ENCODE measurements around the gene ADAMTS3. TPM values are rescaled to one million over a fixed set of nuclear protein-coding genes. Genes with fewer than 3 reads are reported as not detected.

Gene ADAMTS3
- 1 to 10 TPM in 1 of 4 donors, under 1 TPM in 1, not detected in 2; 0.54 to 1.7 TPM for total RNA-seq

DNA sequence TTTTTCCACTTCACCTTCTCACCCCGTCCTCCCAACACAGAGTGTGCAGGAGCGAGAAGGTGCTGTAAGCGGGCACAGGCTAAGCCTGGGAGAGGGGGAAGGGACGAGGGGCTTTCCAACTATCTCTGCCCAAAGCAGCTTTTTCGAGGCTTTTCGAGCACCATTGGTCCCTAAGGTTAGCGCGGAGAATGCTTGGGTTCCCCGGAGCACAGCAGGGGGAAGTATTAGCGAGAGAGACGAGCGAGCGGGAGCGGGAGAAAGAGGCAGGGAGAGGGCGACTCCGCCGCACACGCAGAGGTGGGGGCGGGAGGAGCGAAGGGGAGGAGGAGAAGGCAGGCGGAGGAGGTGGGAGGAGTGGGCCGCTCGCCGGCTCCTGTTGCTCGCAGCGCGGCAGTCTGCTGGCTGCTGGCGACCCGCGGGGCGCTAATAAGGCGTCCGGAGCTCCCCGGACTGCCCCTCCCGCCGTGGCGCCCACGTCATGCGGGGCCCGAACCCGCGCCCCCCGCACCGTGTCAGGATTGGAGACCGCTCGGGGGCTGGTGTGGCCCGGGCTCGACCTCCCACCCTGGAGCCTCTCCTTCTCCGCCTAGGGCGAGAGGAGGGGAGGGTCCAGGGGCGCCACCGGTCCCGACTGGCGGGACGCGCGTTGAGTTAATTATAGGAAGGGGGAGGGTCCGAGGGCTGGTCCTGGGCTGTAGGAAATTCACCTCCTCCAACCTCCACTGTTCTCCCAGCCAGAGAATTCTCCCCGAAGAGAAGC is at the start of gene ADAMTS3:
TSS of gene ADAMTS3 (minus strand) at position 263 of the 760 bp plus-strand sequence. CDS start 459 bp downstream, outside the sequence.
- no peak for TF ChIP-seq POLR2A (IDR thresholded peaks at IDR 0.05)
- TF ChIP-seq, protein P1, sequence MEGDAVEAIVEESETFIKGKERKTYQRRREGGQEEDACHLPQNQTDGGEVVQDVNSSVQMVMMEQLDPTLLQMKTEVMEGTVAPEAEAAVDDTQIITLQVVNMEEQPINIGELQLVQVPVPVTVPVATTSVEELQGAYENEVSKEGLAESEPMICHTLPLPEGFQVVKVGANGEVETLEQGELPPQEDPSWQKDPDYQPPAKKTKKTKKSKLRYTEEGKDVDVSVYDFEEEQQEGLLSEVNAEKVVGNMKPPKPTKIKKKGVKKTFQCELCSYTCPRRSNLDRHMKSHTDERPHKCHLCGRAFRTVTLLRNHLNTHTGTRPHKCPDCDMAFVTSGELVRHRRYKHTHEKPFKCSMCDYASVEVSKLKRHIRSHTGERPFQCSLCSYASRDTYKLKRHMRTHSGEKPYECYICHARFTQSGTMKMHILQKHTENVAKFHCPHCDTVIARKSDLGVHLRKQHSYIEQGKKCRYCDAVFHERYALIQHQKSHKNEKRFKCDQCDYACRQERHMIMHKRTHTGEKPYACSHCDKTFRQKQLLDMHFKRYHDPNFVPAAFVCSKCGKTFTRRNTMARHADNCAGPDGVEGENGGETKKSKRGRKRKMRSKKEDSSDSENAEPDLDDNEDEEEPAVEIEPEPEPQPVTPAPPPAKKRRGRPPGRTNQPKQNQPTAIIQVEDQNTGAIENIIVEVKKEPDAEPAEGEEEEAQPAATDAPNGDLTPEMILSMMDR (IDR thresholded peaks at IDR 0.05) = no peak
- Histone ChIP-seq H3K27me3 (no peaks in the 10 kb centered on the region), H3K36me3 (no peaks in the 10 kb centered on the region), H3K4me1 (peaks cover 0 to 7% (median 0%) of the 10 kb centered on the region in 4 donors), H3K4me3 (peak within 1 kb of the TSS; percentile 30 to 55 (median 36)), H3K9me3 (no peaks in the 10 kb centered on the region), H3K27ac (peak within 1 kb of the TSS; percentile 27 to 58 (median 48))
- peak in 2 of 3 donors; percentile 48 to 52 for DNase-seq

DNA sequence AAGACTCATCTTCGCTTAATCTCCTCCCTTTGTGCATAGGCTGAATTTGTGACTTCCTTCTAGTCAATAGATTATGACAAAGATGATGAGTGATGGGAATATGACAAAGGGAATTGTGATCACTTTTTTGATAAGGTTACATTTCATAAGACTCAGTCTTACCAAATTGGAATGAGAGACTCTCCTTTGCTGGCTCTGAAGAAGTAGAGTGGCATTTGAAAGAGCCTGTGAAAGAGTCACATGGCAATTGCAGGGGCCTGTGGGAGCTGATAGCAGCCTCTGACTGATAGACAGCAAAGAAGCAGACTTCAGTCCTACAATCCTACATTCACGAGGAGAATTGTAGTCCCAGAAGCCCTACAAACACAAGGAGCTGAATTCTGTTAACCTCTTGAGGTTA is 44.9 kb upstream of the ADAMTS3 start:
- H3K9me3 ChIP-seq = no peaks in the 10 kb centered on the region
- TF ChIP-seq POLR2A (IDR thresholded peaks at IDR 0.05) = no peak
- TF ChIP-seq, protein P1 (IDR thresholded peaks at IDR 0.05) = no peak
- no peak for DNase-seq
- H3K27me3 ChIP-seq = no peaks in the 10 kb centered on the region
- H3K4me1 ChIP-seq = no peaks in the 10 kb centered on the region
- H3K27ac ChIP-seq = no peak overlapping the region
- H3K4me3 ChIP-seq = no peak overlapping the region
- H3K36me3 ChIP-seq = no peaks in the 10 kb centered on the region

DNA sequence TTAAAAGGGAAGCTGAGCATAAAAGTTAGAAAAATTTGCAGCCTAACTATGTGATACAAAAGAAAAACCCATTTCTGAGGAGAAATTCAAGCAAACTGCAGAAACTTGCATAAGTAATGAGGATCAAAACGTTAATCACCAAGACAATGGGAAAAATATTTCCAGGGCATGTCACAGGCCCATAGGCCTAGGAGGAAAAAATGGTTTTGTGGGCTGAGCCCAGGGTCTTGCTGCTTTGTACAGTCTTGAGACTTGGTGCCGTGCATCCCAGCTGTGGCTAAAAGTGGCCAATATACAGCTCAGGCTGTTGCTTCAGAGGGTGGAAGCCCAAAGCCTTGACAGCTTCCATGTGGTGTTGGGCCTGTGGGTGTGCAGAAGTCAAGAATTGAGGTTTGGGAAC is 37.7 kb upstream of the ADAMTS3 start:
- Histone ChIP-seq H3K27me3 (no peaks in the 10 kb centered on the region), H3K27ac (no peak overlapping the region), H3K4me3 (no peak overlapping the region), H3K4me1 (no peaks in the 10 kb centered on the region), H3K36me3 (no peaks in the 10 kb centered on the region), H3K9me3 (no peaks in the 10 kb centered on the region)
- DNase-seq = no peak
- no peak for TF ChIP-seq POLR2A (IDR thresholded peaks at IDR 0.05)
- TF ChIP-seq, protein P1 (IDR thresholded peaks at IDR 0.05) = no peak

DNA sequence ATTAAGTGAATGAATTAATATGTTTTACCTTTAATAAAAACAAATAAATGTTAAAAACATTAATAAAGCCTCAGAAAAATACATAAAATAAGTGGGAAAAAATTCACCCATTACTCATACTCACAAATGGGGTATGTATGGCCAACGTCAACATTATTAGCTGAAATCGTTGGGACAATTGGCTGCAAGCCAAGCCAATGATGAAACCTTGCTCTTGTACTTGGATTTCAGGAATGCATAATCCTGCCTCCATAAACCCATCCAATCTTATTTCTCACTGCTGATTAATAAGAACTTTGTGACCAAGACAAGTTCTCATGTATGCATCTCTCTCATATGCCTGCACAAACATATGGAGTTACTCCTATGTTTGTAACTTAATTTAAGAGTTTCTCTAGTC is 35.3 kb upstream of the ADAMTS3 start:
- Histone ChIP-seq H3K9me3 (no peaks in the 10 kb centered on the region), H3K4me1 (no peaks in the 10 kb centered on the region), H3K4me3 (no peak overlapping the region), H3K36me3 (no peaks in the 10 kb centered on the region), H3K27ac (no peak overlapping the region), H3K27me3 (no peaks in the 10 kb centered on the region)
- no peak for TF ChIP-seq POLR2A (IDR thresholded peaks at IDR 0.05)
- TF ChIP-seq, protein P1 (IDR thresholded peaks at IDR 0.05) = no peak
- DNase-seq = no peak

DNA sequence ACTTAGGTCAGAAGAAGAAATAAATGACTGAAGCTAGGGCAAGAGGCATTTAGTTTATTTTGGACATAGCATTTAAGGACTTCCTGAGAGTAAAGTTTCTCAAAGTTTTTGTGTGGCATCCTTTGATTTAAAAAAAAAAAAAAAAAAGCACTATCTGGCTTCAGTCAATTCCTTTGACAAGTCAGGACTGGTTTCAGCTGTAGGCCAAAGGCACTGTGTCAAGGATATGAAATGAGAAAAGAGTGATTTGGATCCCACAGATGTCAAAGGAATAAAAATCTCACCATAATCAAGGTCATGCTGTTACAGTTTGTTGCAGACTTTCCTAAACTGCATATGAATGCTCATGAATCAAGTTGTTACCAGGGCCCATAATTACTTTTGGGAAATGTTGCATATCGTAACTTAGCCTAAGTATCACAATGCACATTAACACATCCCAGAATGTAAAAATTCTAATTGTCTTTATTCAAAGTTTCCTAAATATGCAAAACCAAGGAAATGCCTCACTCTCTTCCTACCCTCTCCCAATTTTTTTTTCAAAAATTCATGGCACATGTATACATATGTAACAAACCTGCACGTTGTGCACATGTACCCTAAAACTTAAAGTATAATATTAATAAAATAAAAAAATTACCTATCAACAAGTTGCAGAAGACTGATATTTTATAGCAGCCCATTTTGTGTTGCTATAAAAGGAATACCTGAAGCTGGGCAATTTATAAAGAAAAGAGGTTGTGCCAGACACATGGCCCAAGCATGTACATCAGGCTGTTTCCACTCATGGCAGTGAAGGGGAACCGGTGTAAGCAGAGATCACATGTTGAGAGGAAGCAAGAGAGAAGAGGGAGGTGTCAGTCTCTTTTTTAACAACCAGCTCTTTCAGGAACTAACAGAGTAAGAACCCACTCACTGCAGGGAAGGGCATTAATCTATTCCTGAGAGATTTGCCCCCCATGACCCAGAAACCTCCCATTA is 33.7 kb upstream of the ADAMTS3 start:
- DNase-seq = no peak
- Histone ChIP-seq H3K27me3 (no peaks in the 10 kb centered on the region), H3K4me1 (no peaks in the 10 kb centered on the region), H3K9me3 (no peaks in the 10 kb centered on the region), H3K4me3 (no peak overlapping the region), H3K36me3 (no peaks in the 10 kb centered on the region), H3K27ac (no peak overlapping the region)
- TF ChIP-seq, protein P1 (IDR thresholded peaks at IDR 0.05) = no peak
- no peak for TF ChIP-seq POLR2A (IDR thresholded peaks at IDR 0.05)
